ENCODE results near the gene GRIK4.

The GRIK4 gene

DNA sequence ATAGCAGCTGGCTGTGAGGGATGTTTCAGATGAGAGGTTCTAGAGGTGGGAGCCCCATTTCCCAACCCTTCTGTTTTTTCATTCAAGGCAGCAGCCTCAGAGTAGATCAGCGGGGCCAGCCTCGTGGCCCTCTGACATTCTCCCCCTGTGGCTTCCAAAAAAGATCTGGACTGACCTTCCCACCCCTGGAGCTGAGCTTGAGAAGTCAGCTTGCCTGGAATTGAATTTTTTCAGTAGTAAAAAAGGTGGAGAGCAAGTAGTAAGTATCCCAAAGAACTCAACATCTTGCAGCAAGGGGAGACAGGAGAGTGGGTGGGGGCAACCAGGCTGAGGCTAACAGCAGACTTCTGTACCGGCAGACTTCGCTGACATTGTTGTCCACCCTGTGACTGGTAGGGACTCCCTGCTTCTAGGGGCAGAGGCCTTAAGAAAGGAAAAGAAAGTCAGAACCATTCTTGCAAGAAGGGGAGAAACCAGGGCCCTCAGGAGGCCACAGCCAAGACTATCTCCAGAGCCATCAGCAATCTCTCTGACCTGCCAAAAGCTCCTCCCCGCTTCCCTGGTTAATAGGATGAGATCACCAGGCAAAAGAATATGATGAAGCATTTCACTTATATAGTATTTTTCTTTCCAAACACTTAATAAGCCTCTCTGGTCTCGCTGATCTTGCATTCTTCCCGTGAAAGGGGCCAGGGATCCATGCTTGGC is 2.0 kb upstream of the GRIK4 start:
- no peak for DNase-seq

GRCh38 chr11:120510406-120511115 is 987 bp upstream of the GRIK4 start:
- DNase-seq = no peak

- no peak for DNase-seq
Observed at GRCh38 chr11:120511820-120512738, 531 bp downstream of the GRIK4 start.

DNA sequence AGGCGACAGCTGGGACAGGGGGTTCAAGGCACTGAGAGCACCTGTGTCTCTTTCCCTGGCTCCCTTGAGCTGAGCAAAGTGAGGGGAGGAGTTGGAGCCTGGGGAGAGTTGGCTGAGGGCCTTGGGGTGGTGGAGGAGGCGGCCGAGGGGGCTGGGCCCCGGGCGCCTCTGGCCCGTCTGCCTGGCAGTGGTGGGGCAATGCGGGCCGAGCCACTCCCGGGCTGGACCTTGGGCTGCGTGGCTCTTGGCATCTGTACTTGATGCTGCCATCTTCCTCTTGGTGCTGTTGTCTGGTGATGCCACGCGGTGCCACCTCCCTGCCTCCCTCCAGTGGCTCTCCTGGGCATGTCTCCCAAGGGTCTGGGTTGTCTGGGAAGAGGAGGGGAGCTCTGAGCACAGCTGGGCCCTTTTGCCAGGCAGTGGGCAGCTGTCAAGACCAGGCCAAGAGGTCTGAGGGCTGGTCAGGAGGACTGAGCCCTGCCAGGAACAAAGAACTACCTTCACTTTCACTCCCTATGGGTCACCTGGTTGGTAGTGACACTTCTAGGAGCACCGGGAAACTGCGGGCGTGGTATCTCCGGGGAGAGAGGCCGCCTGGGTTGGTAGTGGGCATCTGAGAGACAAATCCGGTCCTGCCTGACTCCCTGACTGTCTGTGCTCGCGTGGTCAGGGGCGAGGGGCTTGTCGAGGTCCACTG is 1.3 kb downstream of the GRIK4 start:
- no peak for DNase-seq

DNA sequence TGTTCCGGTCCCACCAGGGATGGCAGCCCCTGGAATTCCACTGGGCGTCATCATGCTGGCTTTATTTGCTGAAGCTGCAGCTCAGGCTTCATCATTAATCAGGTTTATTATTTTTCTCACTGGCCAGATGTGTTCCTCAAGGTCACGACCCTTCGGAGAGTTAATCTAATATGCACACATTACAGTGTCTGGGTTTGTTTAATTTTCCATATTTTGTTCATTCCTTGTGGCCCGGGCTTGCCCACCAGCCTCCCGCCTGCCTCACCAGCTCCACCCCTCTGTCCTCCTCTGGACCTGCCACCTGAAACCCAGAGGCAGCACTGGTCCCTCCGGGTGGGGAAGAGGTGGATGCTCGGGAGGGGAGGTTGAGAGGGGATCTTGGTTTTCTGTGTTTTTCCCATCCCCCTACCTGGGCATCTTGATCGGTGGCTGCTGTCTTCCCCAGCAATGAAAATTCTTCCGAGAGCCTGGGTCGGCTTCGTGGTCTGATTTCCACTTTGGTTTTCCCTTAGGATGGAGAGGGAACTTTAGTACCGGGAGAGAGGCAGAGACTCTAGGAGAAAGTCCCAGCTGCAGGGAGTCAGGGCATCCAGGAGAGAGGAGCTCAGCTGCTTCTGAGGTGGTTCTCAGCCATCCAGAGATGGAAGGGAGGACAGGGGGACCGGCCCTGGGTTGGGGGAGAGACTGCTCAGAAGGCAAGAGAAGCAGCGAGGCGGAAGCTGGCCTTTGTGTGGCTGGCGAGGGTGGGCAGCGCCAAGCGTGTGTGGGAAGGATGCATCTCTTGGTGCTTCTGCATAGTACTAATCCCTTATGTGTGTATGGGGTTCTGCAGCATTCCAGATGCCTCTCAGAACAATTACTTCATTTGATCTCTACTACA is 2.1 kb downstream of the GRIK4 start:
- DNase-seq = peak in 1 of 2 donors; percentile 22

- no peak for DNase-seq
Observed at GRCh38 chr11:120514541-120515121, 3.1 kb downstream of the GRIK4 start.

DNA sequence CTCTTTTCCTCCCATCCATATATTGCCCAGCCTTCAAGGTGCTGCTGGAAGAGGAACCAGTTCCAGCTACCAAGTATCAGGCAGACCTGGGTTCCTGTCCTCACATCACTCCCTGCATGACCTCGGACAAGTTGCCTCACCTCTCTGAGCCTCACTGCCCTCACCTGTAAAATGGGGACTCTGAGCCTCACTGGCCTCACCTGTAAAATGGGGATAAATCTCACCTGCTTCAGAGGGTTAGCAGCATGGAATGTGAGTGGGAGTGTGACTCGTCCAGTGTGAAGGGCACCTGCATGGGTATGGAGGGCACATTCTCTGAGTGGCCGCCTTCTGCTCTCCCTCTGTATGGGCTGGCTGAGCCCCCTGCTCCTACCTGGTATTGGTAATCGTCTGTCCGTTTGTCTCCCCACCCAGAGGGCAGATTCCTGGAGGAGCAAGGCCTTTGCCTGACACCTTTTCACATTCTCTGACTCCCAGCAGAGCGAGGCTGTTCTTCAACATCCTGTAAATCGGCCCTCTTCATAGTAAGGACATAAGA is 3.7 kb downstream of the GRIK4 start:
- DNase-seq = no peak

DNA sequence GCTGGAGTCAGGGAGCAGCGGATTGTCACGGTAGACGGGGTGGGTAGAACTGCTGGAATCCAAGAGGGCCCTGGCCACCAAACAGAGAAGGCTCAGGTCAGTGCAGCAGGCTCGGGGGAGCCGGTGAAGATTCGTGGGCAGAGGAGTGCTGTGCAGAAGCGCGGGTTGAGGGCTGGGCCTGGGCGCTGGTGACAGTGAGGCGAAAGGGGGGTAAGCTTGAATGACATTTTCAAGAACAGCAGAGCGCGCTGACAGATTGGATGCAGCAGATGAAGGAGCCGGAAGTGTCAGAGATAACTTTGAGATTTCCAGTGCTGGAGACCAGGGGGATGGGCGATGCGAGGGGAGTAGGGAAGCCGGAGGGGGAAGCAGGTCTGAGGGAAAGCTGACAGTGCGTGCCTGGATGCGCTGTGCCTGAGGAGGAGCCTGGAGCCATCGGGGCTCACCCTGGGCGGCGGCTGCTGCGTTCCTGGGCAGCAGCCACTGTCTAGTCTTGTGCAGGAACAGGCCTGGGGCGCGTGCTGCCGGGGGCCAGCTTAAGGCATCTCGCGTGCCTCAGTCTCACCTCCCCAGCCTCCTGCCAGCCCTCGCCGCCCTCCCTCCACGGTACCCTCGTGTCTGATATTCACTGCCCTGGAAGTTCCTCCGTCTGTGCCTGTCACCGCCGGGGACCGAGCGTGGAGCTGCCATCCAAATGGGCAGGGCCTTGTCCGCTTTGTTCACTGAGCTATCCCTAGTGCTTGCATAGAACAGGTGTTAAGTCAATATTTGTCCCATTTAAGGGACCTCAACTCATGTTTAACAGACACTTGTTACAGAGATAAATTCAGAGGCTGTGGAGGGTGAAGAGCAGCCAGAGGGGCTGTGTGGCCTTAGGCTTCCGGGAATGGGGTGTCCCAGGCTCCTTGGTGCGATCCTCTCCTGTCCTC is 5.2 kb downstream of the GRIK4 start:
- no peak for DNase-seq

GRCh38 chr11:120517390-120517761 is 5.8 kb downstream of the GRIK4 start:
- DNase-seq = no peak

DNA sequence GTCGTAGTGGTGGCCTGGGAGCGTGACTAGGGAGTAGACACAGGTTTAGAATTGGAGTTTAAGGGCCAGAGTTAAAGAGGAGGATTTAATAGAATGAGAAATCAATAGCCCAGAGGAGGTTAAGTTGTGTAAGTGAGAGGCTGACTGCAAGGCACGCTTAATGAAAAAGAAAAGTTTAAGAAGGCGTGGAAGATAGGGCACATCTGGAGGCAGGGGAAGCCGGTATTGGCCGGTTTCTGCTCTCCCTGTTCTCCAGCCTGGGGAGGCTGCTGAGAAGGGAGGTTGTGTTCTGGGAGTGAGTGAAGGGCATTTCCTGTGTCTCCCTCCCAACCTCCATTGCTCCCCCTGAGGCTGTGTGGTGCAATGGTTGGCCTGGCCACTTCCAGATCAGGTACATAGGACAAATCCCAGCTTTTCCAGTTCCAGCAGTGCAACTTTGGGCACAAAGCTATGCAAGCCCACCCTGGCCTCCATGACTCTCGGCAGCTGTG is 6.3 kb downstream of the GRIK4 start:
- DNase-seq = no peak

DNA sequence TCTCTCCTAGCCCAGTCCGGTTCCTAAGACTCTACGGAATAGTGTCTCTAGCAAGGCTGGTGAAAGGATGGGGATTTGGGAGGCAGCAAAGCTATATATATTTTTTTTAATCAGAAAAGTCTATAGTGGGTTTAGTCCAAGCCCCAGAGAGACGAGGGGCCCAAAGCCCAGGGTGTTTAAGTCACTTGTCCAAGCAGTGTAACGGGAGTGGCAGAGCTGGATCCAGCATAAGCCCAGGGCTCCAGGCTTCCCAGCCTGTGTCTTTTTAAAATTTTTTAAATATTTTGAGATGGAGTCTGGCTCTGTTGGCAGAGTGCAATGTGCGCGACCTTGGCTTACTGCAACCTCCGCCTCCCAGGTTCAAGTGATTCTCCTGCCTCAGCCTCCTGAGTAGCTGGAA is 6.8 kb downstream of the GRIK4 start:
- DNase-seq = no peak

- no peak for DNase-seq
Observed at GRCh38 chr11:120519474-120519873, 7.9 kb downstream of the GRIK4 start.

- no peak for DNase-seq
Observed at GRCh38 chr11:120520091-120520822, 8.7 kb downstream of the GRIK4 start.

- no peak for DNase-seq
Observed at GRCh38 chr11:120521176-120521575, 9.6 kb downstream of the GRIK4 start.

- DNase-seq = no peak
Observed at GRCh38 chr11:120522021-120522420, 10.5 kb downstream of the GRIK4 start.

DNA sequence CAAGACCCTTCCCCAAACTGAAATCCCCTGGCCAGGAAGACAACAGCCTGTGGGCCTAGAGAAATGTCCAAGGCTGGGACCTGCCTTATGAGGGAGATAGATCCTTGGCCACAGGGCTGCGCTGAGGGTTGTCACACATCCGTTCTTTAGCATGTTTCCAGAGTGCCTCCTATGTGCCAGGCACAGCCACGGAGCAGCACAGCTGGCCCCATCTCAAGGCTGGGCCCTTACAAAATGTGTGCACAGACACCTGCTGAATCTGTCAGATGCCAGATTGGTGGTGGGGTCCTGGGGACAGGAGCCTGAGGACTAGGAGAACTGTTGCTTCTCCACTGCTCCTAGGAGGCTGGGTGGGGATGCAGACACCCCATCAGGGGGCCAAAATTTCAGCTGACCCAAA is 11.2 kb downstream of the GRIK4 start:
- DNase-seq = no peak

DNA sequence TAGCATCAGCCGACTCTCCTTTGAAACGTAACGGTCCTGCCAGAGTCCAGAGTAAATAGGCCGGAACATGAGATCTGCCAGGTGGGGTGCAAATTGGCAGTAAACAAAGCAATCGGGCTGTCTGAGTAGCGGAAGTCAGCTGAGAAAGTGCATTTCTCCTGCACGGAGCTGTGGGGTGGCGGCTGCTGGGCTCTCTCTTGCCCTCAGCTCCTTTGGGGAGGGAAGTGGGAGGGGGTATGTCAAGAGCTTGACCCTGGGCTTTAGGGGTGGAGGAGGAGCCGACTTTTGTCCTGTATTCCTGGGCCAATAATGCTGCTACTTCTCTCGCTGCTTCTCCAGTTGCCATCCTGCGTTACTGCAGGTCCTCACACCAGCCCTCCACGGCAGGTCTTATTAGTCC is 11.6 kb downstream of the GRIK4 start:
- DNase-seq = no peak

DNA sequence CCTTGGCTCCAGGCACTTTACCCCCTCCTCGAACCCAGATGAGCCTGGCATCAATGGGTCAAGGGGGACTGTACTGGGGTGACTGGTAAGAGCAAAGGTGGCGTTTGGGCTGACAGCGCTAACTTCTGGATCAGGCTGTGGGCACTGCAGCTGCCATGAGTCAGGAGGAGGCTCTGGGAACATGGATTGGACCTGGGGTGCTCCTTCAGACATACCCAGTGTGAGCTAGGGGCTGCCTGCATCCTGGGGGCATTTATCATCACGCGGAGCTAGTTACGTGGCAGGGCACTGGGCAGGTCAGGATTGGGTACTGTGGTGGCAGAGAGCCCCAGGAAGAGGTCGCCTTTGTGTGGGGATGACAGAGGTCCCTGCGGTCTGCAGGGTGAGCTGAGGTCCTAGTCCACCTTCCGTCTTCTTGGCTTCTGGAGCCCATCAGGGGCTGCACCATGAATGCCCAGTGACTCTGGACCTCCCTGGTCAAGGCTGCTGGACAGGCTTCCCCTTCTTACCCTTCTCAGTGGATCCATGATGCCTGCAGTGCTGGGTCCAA is 13.1 kb downstream of the GRIK4 start:
- DNase-seq = no peak

All from hippocampal formation (tissue), 2 donors.